K562 (cell line): ENCODE measurements around the gene SSR2. TPM values are rescaled to one million over a fixed set of nuclear protein-coding genes. Genes with fewer than 3 reads are reported as not detected.

Experiments used
- ATAC-seq: fragments of 200-7000 bp; cut with Tn5 transposase; 3 replicates; pipeline ENCODE4 v1.9.1; 2020; ENCODE audit warnings: moderate library complexity
- BruUV-seq: library from RNA; stranded (reverse); fragments of 400-500 nt; replicated peaks from 2 replicates; lab custom pipeline; 2021; lab: Mats Ljungman, UMichigan
- CTCF ChIA-PET: fragments of 300-600 bp; formaldehyde crosslinking; extraction: SDS; loops from one replicate; lab custom pipeline; 2021; ENCODE audit warnings: low intra/inter-chr PET ratio; lab: Yijun Ruan, JAX
- POLR2A ChIA-PET: fragments of 300-600, 350-650 bp; sonication (Branson Sonifier 250); formaldehyde crosslinking; extraction: SDS; loops from one replicate; lab custom pipeline; 2021; ENCODE audit warnings: antibody characterized with exemption, inconsistent platforms; lab: Yijun Ruan, JAX
- DNase-seq, 4 experiments: peaks; one replicate each; pipeline versions ENCODE4 v3.0.0 to v3.0.0-alpha.2; 2011 to 2018; ENCODE audit warnings: low spot score in 3 of 4, mixed read lengths in 3 of 4; ENCODE audit errors: extremely low read depth in 1 of 4
- FAIRE-seq: peaks from 2 replicates; lab custom pipeline; 2011; peaks lifted over from hg19 to GRCh38; lab: Jason Lieb, UNC
- H2AFZ ChIP-seq: 2 replicates; pipeline ENCODE4 v1.6.0; 2011; ENCODE audit warnings: low read depth, low read length, control low read depth, inconsistent platforms
- H3K27ac ChIP-seq: fragments of 200-600 bp; 3 replicates; pipeline ENCODE4 v1.8.0; 2011; ENCODE audit warnings: low read depth, mild to moderate bottlenecking, control low read depth, inconsistent platforms, low read length, moderate library complexity, mixed read lengths; ENCODE audit errors: extremely low read depth
- H3K27me3 ChIP-seq, 2 experiments: fragments of 300-600 bp in 1 of 2; 2 replicates in 1 of 2; 3 replicates in 1 of 2; pipeline versions ENCODE4 v1.6.0 to v1.8.0; 2011; ENCODE audit warnings: inconsistent platforms in 2 of 2, low read length in 2 of 2, mild to moderate bottlenecking in 1 of 2, mixed read lengths in 1 of 2, moderate library complexity in 1 of 2; ENCODE audit not compliant: control insufficient read depth in 2 of 2, insufficient read depth in 2 of 2
- H3K36me3 ChIP-seq: fragments of 300-600 bp; 3 replicates; pipeline ENCODE4 v1.8.0; 2011; ENCODE audit warnings: mild to moderate bottlenecking, low read length, inconsistent platforms; ENCODE audit not compliant: control insufficient read depth, insufficient read depth
- H3K4me1 ChIP-seq, 2 experiments: fragments of 200-600 bp in 1 of 2; replicated peaks in 1 of 2; 2 replicates in 1 of 2; 3 replicates in 1 of 2; pipeline versions ENCODE4 v1.5.1 to v1.8.0; 2011; ENCODE audit warnings: inconsistent platforms in 2 of 2, low read length in 2 of 2, mild to moderate bottlenecking in 1 of 2, mixed read lengths in 1 of 2, moderate library complexity in 1 of 2; ENCODE audit not compliant: control insufficient read depth in 2 of 2, insufficient read depth in 2 of 2
- H3K4me2 ChIP-seq: 2 replicates; pipeline ENCODE4 v1.6.1; 2011; ENCODE audit warnings: low read length, control low read depth, inconsistent platforms, mixed read lengths; ENCODE audit not compliant: insufficient read depth
- H3K4me3 ChIP-seq: fragments of 200-600 bp; sonication (generic), shearing (Covaris generic); 2 replicates; pipeline ENCODE4 v1.5.1; 2016; ENCODE audit warnings: control low read depth, inconsistent platforms
- H3K79me2 ChIP-seq: fragments of 200-600 bp; 3 replicates; pipeline ENCODE4 v1.8.0; 2011; ENCODE audit warnings: low read length, inconsistent platforms; ENCODE audit not compliant: control insufficient read depth, insufficient read depth
- H3K9ac ChIP-seq, 2 experiments: 2 replicates each; pipeline versions ENCODE4 v1.6.0 to v1.6.1; 2011; ENCODE audit warnings: low read depth in 2 of 2, low read length in 2 of 2, control low read depth in 1 of 2, inconsistent platforms in 1 of 2, mild to moderate bottlenecking in 1 of 2, mixed read lengths in 1 of 2; ENCODE audit not compliant: insufficient read depth in 1 of 2
- H3K9me1 ChIP-seq: one replicate; pipeline ENCODE4 v1.6.0; 2011; ENCODE audit warnings: inconsistent platforms, mild to moderate bottlenecking, low read length, moderate library complexity; ENCODE audit not compliant: control insufficient read depth, insufficient read depth
- H3K9me3 ChIP-seq: replicated peaks from 2 replicates; pipeline ENCODE4 v1.5.1; 2011; ENCODE audit warnings: low read depth, low read length, inconsistent platforms; ENCODE audit not compliant: control insufficient read depth, insufficient read depth
- H4K20me1 ChIP-seq: replicated peaks from 2 replicates; pipeline ENCODE4 v1.6.1; 2011; ENCODE audit warnings: low read length, inconsistent platforms, mixed read lengths; ENCODE audit not compliant: control insufficient read depth, insufficient read depth
- ETV6 ChIP-seq, 3 experiments: fragments of 150-350 bp in 1 of 3; sonication (generic) in 1 of 3; formaldehyde crosslinking in 1 of 3; IDR thresholded peaks; 2 replicates each; pipeline versions ENCODE4 v1.6.1 to v1.8.0; 2014 to 2022; ENCODE audit warnings: borderline replicate concordance in 2 of 3, low read depth in 2 of 3, antibody characterized with exemption in 1 of 3, low read length in 1 of 3, mild to moderate bottlenecking in 1 of 3, missing genetic modification reagents in 1 of 3
- HEY1 ChIP-seq: fragments of 250-450 bp; sonication (Bioruptor Pico); IDR thresholded peaks from 2 replicates; pipeline ENCODE4 v1.5.0; 2020; ENCODE audit warnings: mild to moderate bottlenecking, moderate library complexity, borderline replicate concordance
- HMGN3 ChIP-seq: IDR thresholded peaks from 2 replicates; pipeline ENCODE4 v1.6.1; 2011; ENCODE audit warnings: borderline replicate concordance, low read depth, mild to moderate bottlenecking, mixed read lengths, low read length; ENCODE audit not compliant: insufficient read length; ENCODE audit errors: extremely low read depth
- JUN ChIP-seq, 2 experiments: sonication (generic) in 1 of 2; formaldehyde crosslinking in 1 of 2; IDR thresholded peaks; 2 replicates each; pipeline versions ENCODE4 v1.6.1 to v1.8.0; 2012 to 2022; ENCODE audit warnings: borderline replicate concordance in 2 of 2, mild to moderate bottlenecking in 2 of 2, improper control_type of control experiment in 1 of 2, low read depth in 1 of 2, low read length in 1 of 2, missing genetic modification reagents in 1 of 2
- KAT8 ChIP-seq: fragments of 450-650 bp; IDR thresholded peaks from 2 replicates; pipeline ENCODE4 v1.6.1; 2016; ENCODE audit warnings: low read depth, mild to moderate bottlenecking
- MECOM ChIP-seq: fragments of 250-450 bp; sonication (Bioruptor Pico); IDR thresholded peaks from 2 replicates; pipeline ENCODE4 v1.8.0; 2022; ENCODE audit warnings: inconsistent platforms
- NFE2 ChIP-seq: IDR thresholded peaks from 2 replicates; pipeline ENCODE4 v1.6.1; 2014; ENCODE audit warnings: antibody characterized with exemption, low read depth
- NFIC ChIP-seq: fragments of 450-650 bp; IDR thresholded peaks from 2 replicates; pipeline ENCODE4 v1.6.1; 2017; ENCODE audit warnings: mild to moderate bottlenecking, inconsistent platforms
- POLR2G ChIP-seq: fragments of 200-400 bp; formaldehyde crosslinking; IDR thresholded peaks from 2 replicates; pipeline ENCODE4 v1.6.1; 2017; ENCODE audit warnings: low read depth, mild to moderate bottlenecking, antibody characterized with exemption, low read length, moderate library complexity
- POU5F1 ChIP-seq: fragments of 150-350 bp; IDR thresholded peaks from 2 replicates; pipeline ENCODE4 v1.6.1; 2014; ENCODE audit warnings: borderline replicate concordance, low read length, low read depth, mild to moderate bottlenecking; ENCODE audit not compliant: partially characterized antibody
- RBM34 ChIP-seq: fragments of 200-400 bp; formaldehyde crosslinking; IDR thresholded peaks from 2 replicates; pipeline ENCODE4 v1.6.1; 2018; ENCODE audit warnings: low read length, borderline replicate concordance; ENCODE audit not compliant: insufficient read depth
- RBM39 ChIP-seq: fragments of 200-400 bp; formaldehyde crosslinking; optimal IDR thresholded peaks from 2 replicates; pipeline ENCODE3; 2018; ENCODE audit warnings: low read depth, low read length
- RFX5 ChIP-seq: IDR thresholded peaks from 2 replicates; pipeline ENCODE4 v1.6.1; 2011; ENCODE audit warnings: low read depth, mild to moderate bottlenecking, improper control_type of control experiment, low read length
- TOE1 ChIP-seq, 2 experiments: fragments of 450-650 bp in 1 of 2; sonication (generic) in 1 of 2; formaldehyde crosslinking in 1 of 2; IDR thresholded peaks; 2 replicates each; pipeline versions ENCODE4 v1.7.1 to v1.8.0; 2016 to 2022; ENCODE audit warnings: borderline replicate concordance in 2 of 2, mild to moderate bottlenecking in 2 of 2, antibody characterized with exemption in 1 of 2, inconsistent platforms in 1 of 2, low read depth in 1 of 2, missing genetic modification reagents in 1 of 2, moderate library complexity in 1 of 2
- ZFP30 ChIP-seq: fragments of 250-450 bp; sonication (Bioruptor Pico); IDR thresholded peaks from 2 replicates; pipeline ENCODE4 v1.8.0; 2022; ENCODE audit warnings: moderate library complexity, mild to moderate bottlenecking, inconsistent platforms, borderline replicate concordance
- WGBS: fragments of 100-300 bp; shearing (Covaris generic); methylation state at CpG from one replicate; pipeline ENCODE4 v1.1.6; 2016; ENCODE audit warnings: low coverage, mixed read lengths; ENCODE audit not compliant: insufficient coverage; ENCODE audit errors: missing lambda C conversion rate; 5-methylcytosine and 5-hydroxymethylcytosine counted together
- in situ Hi-C: fragments of 300-500 bp; cut with MboI; formaldehyde crosslinking; loops from 4 replicates; pipeline ENCODE4 v1.15.0; 2018; ENCODE audit warnings: inconsistent platforms, mixed read lengths
- intact Hi-C: fragments of 100-400 bp; cut with micrococcal nuclease; formaldehyde crosslinking; loops from 2 replicates; pipeline ENCODE4 v1.14.2; 2022
- polyA plus RNA-seq, 8 experiments: library from polyadenylated mRNA; depleted of rRNA in 4 of 8; stranded (reverse) in 5 of 8; unstranded in 3 of 8; fragments of >200 nt; fragmentation: Nextera tagmentation in 2 of 8; fragmentation: Illumina TruSeq in 1 of 8; extraction: Ambion mirVana in 2 of 8; extraction: Trizol in 1 of 8; gene quantifications; 2 replicates each; pipeline versions ENCODE4 v1.2.1 to v1.2.3, GENCODE V29; 2011 to 2014; ENCODE audit warnings: inconsistent platforms in 1 of 8, missing spikeins in 1 of 8
- total RNA-seq, 7 experiments: library from RNA; depleted of rRNA in 6 of 7; stranded (reverse); fragments of >200 nt in 6 of 7; fragmentation: Illumina TruSeq in 2 of 7; extraction: Trizol in 2 of 7; gene quantifications; 2 replicates each; pipeline versions ENCODE4 v1.2.1 to v1.2.3, GENCODE V29; 2011 to 2021; ENCODE audit warnings: low replicate concordance in 1 of 7
- TF ChIP-seq, protein P1 (sequence below): sonication (generic); formaldehyde crosslinking; IDR thresholded peaks from 2 replicates; pipeline ENCODE4 v1.8.0; 2022; ENCODE audit warnings: missing genetic modification reagents, mild to moderate bottlenecking, borderline replicate concordance

Gene SSR2
- total and polyA plus RNA-seq, 9 of the 15 experiments (the other 6 are each of a cell fraction or from before 2014, with no cell fraction given) = 161 to 411 (median 240) TPM

DNA sequence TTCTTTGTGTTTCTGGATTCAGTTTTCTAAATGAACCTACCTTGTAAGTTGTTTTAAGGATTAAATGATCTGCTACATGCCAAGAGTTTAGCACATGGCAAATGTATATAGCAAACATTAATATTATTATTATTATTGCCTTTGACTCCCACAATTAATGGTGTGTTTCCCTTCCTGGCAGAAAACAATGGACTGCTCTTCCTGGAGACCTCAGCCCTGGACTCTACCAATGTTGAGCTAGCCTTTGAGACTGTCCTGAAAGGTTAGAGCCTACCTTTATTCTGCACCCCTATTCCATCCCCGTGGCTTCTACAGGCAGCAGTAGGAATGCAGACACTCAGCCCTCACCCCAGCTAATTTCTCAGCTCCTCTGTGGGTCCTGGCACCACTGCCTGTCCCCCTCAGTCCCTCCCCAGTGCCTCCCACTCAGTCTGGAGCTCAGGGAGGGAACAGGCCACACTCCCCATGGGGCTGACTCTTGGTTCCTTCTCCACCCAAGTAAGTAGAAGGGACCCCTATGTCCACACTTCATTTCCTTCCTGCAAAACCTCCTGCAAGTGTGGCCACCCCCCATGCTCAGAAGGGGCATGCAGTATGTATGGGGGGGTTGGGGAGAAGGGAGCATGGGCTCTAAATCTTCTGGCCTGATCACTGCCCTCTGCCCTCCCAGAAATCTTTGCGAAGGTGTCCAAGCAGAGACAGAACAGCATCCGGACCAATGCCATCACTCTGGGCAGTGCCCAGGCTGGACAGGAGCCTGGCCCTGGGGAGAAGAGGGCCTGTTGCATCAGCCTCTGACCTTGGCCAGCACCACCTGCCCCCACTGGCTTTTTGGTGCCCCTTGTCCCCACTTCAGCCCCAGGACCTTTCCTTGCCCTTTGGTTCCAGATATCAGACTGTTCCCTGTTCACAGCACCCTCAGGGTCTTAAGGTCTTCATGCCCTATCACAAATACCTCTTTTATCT, 49.0 kb upstream of the SSR2 start (continued):
- TF ChIP-seq JUN (IDR thresholded peaks at IDR 0.05; ENCODE audit: borderline replicate concordance, low read depth, low read length) (no peak), JUN (CRISPR knock-in tag; IDR thresholded peaks at IDR 0.05; ENCODE audit: borderline replicate concordance) (no peak), KAT8 (no peak)

DNA sequence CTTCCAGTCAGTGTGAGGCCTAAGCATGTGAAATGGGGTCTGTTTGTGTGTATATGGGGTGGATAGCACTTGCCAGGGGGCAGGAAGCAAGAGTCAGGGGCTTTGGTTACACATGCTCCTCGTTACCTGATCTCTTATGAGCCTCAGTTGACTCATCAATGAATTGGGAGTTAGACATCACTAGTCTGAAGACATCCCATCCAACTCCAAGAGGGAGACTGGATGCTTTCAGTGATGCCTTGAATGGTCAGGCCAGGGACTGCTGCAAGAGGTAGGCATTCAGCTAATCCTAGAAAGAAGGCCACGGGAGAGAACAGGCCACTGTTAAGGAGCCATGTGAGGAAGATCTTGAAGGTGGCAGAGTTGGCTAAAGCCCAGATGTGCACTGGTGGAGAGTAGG, 46.5 kb upstream of the SSR2 start:
- no peaks in the 10 kb centered on the region for H3K79me2 ChIP-seq
- no peak for DNase-seq
- no peak overlapping the region for H3K27ac ChIP-seq
- H3K27me3 ChIP-seq = no peaks in the 10 kb centered on the region
- no peak overlapping the region; a peak in 1 of 4 replicates for H3K9ac ChIP-seq
- no TSS peak for BruUV-seq
- H3K9me3 ChIP-seq = no peaks in the 10 kb centered on the region
- H4K20me1 ChIP-seq = no peaks in the 10 kb centered on the region
- ChIA-PET POLR2A (interaction anchor here (1.0 to 2.5 kb wide), 2 partner anchors 8 to 92 kb away, joined by 7 to 9 read pairs; no protein-coding TSS in a partner anchor), CTCF (interaction anchor here (1.0 to 1.2 kb wide), 2 partner anchors 105 to 129 kb away, joined by 5 read pairs; no protein-coding TSS in a partner anchor)
- WGBS = 26% methylated on average over 2 of the region's 2 CpGs
- H3K36me3 ChIP-seq = no peaks in the 10 kb centered on the region
- no peak for ATAC-seq
- FAIRE-seq = peak; percentile 19
- in situ Hi-C loops = loop anchor here (5.0 kb wide), 1 partner anchor 135 kb away; the partner anchor contains the start of gene KHDC4
- no peak overlapping the region for H2AFZ ChIP-seq
- H3K9me1 ChIP-seq = no peaks in the 10 kb centered on the region
- H3K4me2 ChIP-seq = no peak overlapping the region
- no peak overlapping the region for H3K4me3 ChIP-seq
- peaks cover 6 to 11% of the 10 kb centered on the region in 2 experiments; a peak in 4 of 5 replicates for H3K4me1 ChIP-seq
- no peak for TF ChIP-seq MECOM (CRISPR knock-in tag)
- TF ChIP-seq POU5F1 = no peak
- TF ChIP-seq, protein P1, sequence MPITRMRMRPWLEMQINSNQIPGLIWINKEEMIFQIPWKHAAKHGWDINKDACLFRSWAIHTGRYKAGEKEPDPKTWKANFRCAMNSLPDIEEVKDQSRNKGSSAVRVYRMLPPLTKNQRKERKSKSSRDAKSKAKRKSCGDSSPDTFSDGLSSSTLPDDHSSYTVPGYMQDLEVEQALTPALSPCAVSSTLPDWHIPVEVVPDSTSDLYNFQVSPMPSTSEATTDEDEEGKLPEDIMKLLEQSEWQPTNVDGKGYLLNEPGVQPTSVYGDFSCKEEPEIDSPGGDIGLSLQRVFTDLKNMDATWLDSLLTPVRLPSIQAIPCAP = no peak
- no peak for TF ChIP-seq TOE1 (IDR thresholded peaks at IDR 0.05; ENCODE audit: borderline replicate concordance)
- TF ChIP-seq TOE1 (CRISPR knock-in tag; IDR thresholded peaks at IDR 0.05; ENCODE audit: borderline replicate concordance, low read depth) = no peak
- no peak for TF ChIP-seq RFX5
- TF ChIP-seq NFIC = no peak
- no peak for TF ChIP-seq ETV6 (IDR thresholded peaks at IDR 0.05; ENCODE audit: borderline replicate concordance in 1 of 2, low read depth in 2 of 2, low read length in 1 of 2)
- TF ChIP-seq ETV6 (CRISPR knock-in tag; IDR thresholded peaks at IDR 0.05; ENCODE audit: borderline replicate concordance) = no peak
- TF ChIP-seq ZFP30 = no peak
- no peak for TF ChIP-seq RBM39
- no peak for TF ChIP-seq HEY1 (CRISPR knock-in tag)
- TF ChIP-seq RBM34 = no peak
- TF ChIP-seq NFE2 = no peak
- TF ChIP-seq POLR2G = no peak
- TF ChIP-seq HMGN3 = no peak
- intact Hi-C loops = loop anchor here (5.0 kb wide), 3 partner anchors 40 to 330 kb away; no protein-coding TSS in a partner anchor
